Activated naive CD8-positive, alpha-beta T cell treated with anti-CD3 and anti-CD28 coated beads, Interleukin-2, amount 50 U/mL, for 24 hours (primary cell): ENCODE data around the gene ACTN2.
A peak's percentile ranks its signal among the peaks of the same experiment; 100 is the strongest.

Experiments
- ATAC-seq: fragments of 150-1000 bp; cut with Tn5 transposase; one replicate; pipeline ENCODE4 v1.10.0; 2021
- DNase-seq: peaks from one replicate; pipeline ENCODE4 v3.0.0; 2021
- H3K27ac Mint-ChIP-seq: one replicate; pipeline ENCODE4 v1.8.0; 2021; ENCODE audit warnings: mild to moderate bottlenecking, mixed read lengths
- H3K27me3 Mint-ChIP-seq: one replicate; pipeline ENCODE4 v1.8.0; 2021; ENCODE audit warnings: mixed read lengths
- H3K36me3 Mint-ChIP-seq: one replicate; pipeline ENCODE4 v1.8.0; 2021; ENCODE audit warnings: low read depth, mixed read lengths
- H3K4me1 Mint-ChIP-seq: one replicate; pipeline ENCODE4 v1.8.0; 2021; ENCODE audit warnings: mixed read lengths
- H3K4me3 Mint-ChIP-seq: one replicate; pipeline ENCODE4 v1.8.0; 2021; ENCODE audit warnings: mild to moderate bottlenecking, moderate library complexity, mixed read lengths
- H3K9me3 Mint-ChIP-seq: one replicate; pipeline ENCODE4 v1.8.0; 2021; ENCODE audit warnings: mixed read lengths

The ACTN2 gene

DNA sequence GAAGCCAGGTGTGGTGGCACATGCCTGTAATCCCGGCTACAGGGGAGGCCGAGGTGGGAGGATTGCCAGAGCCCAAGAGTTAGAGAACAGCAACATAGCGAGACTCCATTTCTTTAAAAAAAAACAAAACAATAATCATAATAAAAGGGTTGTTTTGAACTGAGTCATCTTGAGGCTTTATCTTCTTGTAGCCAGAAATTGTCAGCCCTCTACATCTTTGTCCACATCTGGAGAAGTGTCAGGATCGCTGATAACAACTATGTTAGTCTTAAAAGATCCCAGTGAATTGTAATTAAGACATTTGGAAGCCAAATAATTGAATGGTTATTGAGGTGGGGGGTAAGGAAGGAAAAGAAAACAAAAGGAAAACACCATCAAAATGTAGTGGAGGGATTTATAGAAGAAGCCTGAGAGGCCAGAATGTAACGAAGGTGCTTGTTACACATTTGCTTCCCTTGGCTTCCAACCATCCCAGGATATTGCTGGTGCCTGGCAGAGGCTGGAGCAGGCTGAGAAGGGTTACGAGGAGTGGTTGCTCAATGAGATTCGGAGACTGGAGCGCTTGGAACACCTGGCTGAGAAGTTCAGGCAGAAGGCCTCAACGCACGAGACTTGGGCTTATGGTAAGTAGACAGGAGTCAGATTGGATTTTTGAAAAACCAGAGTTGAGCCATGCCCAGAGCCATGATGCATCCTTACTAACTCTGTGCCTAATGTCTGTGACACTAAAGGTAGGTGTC is 56.3 kb downstream of the ACTN2 start:
- ATAC-seq (no peak), DNase-seq (no peak)
- H3K4me1 Mint-ChIP-seq, result no peaks in the 10 kb centered on the region
- H3K4me3 Mint-ChIP-seq, result no peak overlapping the region
- no peaks in the 10 kb centered on the region for H3K36me3 Mint-ChIP-seq
- no peaks in the 10 kb centered on the region for H3K9me3 Mint-ChIP-seq
- no peak overlapping the region for H3K27ac Mint-ChIP-seq
- H3K27me3 Mint-ChIP-seq, result peaks cover 5% of the 10 kb centered on the region

DNA sequence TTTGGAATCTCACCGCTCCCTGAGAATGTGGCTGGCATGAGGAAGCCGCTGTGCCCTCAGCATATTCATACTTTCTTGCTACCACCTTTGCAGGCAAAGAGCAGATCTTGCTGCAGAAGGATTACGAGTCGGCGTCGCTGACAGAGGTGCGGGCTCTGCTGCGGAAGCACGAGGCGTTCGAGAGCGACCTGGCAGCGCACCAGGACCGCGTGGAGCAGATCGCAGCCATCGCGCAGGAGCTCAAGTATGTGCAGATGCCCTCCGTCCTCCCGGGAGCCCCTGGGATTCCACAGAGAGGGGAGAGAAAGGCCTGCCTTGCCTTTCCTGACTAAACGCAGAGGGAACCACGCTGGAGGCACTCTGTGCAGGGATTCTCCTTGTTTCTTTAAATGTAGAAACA is 58.2 kb downstream of the ACTN2 start:
- Mint-ChIP-seq H3K4me1 (no peaks in the 10 kb centered on the region), H3K9me3 (no peaks in the 10 kb centered on the region), H3K27ac (no peak overlapping the region), H3K4me3 (no peak overlapping the region), H3K36me3 (no peaks in the 10 kb centered on the region), H3K27me3 (peaks cover 5% of the 10 kb centered on the region)
- DNase-seq, result no peak
- ATAC-seq, result no peak

DNA sequence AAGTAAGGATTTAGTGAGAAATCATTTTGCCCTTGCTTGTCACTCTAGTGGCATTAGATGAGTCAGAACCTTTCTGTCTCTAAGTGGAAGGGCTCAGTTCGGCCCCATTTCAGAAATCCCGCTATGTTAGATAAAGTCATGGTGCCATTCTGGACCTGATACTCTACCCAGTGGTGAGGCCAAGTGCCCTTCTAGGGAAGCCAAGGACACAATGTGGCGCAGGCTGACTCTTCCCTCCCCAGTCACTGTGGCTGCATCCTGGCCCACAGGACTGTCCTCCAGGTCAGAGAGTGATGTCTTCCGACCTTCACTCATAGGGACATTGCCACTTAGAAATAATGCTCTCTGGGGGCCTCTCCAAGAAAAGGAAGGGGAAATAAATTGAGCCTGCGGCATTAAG is 60.5 kb downstream of the ACTN2 start:
- no peak overlapping the region for H3K4me3 Mint-ChIP-seq
- no peaks in the 10 kb centered on the region for H3K4me1 Mint-ChIP-seq
- DNase-seq (no peak), ATAC-seq (no peak)
- no peaks in the 10 kb centered on the region for H3K9me3 Mint-ChIP-seq
- peaks cover 5% of the 10 kb centered on the region for H3K27me3 Mint-ChIP-seq
- no peaks in the 10 kb centered on the region for H3K36me3 Mint-ChIP-seq
- no peak overlapping the region for H3K27ac Mint-ChIP-seq

DNA sequence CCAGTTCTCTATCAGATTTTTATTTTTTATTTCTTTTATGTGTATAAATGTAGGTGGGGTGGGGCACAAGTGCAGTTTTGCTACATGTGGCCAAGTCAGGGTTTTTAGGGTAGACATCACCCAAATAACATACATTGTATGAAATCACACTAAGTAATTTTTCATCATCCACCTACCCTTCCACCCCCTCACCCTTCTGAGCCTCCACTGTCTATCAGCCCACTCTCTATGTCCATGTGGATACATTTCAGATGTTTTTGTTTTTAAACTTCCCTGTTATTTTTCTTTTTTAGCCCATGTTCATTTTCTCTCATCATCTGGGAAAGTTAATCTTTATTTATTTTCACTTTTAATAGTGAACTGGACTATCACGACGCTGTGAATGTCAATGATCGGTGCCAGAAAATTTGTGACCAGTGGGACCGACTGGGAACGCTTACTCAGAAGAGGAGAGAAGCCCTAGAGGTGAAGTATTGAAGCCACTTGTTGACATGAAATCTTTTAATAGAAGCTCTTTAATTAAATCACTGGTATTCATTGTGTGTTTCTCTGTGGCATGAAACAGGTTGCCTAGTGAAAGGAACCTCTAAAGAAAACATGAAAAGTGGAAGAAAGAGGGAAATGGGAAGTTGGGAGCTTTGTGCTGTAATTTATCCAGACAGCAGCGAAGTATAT is 61.1 kb downstream of the ACTN2 start:
- no peak for DNase-seq

DNA sequence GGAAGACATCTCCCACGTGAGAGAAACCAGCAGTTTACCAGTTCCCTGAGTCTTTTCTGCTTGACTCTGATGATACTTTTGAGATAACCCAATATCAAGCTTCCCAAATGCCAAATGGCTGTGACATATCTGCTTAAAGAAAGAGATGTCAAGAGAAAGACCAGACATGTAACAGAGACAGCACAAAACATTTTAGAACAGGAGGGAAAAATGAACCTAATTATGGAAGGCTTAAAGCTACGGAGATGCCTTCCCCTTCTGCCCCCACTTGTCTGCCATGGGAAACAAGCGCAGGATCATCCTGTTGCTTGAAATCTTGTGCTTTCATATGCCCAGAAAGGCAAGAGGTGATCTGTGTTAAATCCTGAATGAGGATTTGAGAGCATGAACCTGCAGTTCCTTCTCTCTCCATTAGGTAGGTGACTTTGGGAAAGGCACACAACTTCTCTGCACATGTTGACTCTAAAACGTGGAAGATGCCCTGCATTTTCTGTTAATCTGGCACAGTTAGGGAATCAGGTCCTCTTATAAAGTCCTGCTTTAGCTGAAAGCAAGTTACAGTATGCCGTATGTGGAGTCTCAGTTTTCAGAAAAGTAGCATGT is 62.1 kb downstream of the ACTN2 start:
- Mint-ChIP-seq H3K4me3 (no peak overlapping the region), H3K27me3 (peaks cover 5% of the 10 kb centered on the region), H3K9me3 (no peaks in the 10 kb centered on the region), H3K36me3 (no peaks in the 10 kb centered on the region), H3K27ac (no peak overlapping the region), H3K4me1 (no peaks in the 10 kb centered on the region)
- ATAC-seq (no peak), DNase-seq (no peak)

More for the DNA sequence above, 61.1 kb downstream of the ACTN2 start:
- no peak for ATAC-seq
- Mint-ChIP-seq H3K27ac (no peak overlapping the region), H3K4me3 (no peak overlapping the region), H3K27me3 (peaks cover 5% of the 10 kb centered on the region), H3K9me3 (no peaks in the 10 kb centered on the region), H3K4me1 (no peaks in the 10 kb centered on the region), H3K36me3 (no peaks in the 10 kb centered on the region)

DNA sequence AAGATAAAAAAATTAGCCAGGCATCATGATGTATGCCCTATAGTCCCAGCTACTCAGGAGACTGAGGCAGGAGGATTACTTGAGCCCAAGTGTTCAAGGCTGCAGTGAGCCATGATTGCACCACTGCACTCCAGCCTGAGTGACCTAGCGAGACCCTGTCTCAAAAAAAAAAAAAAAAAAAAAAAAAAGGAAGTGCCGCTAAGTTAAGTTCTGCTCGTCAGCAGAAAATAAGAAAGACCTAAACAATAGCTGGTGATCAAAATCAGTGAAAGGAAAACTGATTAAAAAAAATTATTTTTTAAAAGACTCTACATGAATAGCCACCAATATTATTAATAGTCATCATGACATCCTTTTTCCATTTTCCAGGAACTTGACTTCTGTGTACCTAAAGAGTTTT is 64.6 kb downstream of the ACTN2 start:
- H3K9me3 Mint-ChIP-seq, result no peaks in the 10 kb centered on the region
- H3K4me1 Mint-ChIP-seq, result no peaks in the 10 kb centered on the region
- H3K27me3 Mint-ChIP-seq, result peaks cover 5% of the 10 kb centered on the region
- DNase-seq (no peak), ATAC-seq (no peak)
- H3K36me3 Mint-ChIP-seq, result no peaks in the 10 kb centered on the region
- no peak overlapping the region for H3K27ac Mint-ChIP-seq
- no peak overlapping the region for H3K4me3 Mint-ChIP-seq

DNA sequence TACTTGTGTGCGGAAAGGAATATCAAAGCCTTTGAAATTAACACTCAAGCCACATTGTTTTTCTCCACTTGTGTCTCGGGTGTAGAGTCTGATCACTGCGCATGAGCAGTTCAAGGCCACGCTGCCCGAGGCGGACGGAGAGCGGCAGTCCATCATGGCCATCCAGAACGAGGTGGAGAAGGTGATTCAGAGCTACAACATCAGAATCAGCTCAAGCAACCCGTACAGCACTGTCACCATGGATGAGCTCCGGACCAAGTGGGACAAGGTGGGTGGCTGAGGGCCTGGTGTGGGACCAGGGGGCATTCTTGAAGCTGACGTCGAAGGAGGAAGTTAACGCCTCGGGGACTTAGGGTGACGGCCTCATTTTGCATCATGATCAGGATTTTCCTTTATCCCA is 65.1 kb downstream of the ACTN2 start:
- Mint-ChIP-seq H3K27ac (no peak overlapping the region), H3K36me3 (no peaks in the 10 kb centered on the region), H3K4me3 (no peak overlapping the region), H3K4me1 (no peaks in the 10 kb centered on the region), H3K9me3 (no peaks in the 10 kb centered on the region), H3K27me3 (peaks cover 5% of the 10 kb centered on the region)
- ATAC-seq (no peak), DNase-seq (no peak)

DNA sequence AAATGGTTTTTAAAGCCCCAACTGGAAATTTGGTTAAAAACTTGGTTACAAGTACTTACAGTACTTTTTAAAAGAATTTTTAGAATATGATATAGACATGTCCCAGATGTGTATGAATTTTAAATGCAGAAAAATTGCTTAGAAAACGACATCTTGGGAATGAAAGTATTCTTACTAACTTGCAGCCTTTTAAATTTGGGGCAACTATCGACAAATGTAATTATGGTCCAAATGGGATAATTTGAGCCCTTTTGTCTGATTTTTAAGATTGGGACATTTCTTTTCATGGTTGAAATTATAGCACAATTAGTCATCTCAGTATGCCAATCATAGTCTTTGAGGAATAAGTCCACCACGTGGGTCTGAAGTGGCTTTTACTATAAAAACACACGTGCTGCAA is 65.6 kb downstream of the ACTN2 start:
- Mint-ChIP-seq H3K4me1 (no peaks in the 10 kb centered on the region), H3K4me3 (no peak overlapping the region), H3K9me3 (no peaks in the 10 kb centered on the region), H3K36me3 (no peaks in the 10 kb centered on the region), H3K27ac (no peak overlapping the region), H3K27me3 (peaks cover 5% of the 10 kb centered on the region)
- DNase-seq, result no peak
- ATAC-seq, result no peak

DNA sequence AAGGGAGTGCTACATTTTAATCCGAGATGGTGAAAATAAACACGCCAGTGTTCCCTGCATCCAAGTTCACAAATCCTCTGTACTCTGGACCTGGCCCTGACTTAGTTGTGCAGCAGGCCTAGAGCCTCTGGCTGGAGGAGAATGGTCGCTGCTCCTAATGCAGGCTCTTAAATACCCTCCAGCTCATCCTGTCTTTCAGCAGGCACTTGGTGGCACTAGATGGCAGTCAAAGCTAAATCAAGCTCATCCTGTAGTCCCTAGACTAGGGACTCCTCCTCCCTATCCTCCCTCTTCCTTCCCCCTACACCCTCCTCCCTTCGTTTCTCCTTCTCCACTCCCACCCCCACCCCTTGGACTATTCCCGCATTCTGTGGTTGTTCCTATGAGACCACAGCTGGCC is 67.2 kb downstream of the ACTN2 start:
- ATAC-seq (no peak), DNase-seq (no peak)
- H3K27ac Mint-ChIP-seq, result no peak overlapping the region
- no peak overlapping the region for H3K4me3 Mint-ChIP-seq
- H3K27me3 Mint-ChIP-seq, result peaks cover 5% of the 10 kb centered on the region
- no peaks in the 10 kb centered on the region for H3K36me3 Mint-ChIP-seq
- no peaks in the 10 kb centered on the region for H3K4me1 Mint-ChIP-seq
- H3K9me3 Mint-ChIP-seq, result no peaks in the 10 kb centered on the region

DNA sequence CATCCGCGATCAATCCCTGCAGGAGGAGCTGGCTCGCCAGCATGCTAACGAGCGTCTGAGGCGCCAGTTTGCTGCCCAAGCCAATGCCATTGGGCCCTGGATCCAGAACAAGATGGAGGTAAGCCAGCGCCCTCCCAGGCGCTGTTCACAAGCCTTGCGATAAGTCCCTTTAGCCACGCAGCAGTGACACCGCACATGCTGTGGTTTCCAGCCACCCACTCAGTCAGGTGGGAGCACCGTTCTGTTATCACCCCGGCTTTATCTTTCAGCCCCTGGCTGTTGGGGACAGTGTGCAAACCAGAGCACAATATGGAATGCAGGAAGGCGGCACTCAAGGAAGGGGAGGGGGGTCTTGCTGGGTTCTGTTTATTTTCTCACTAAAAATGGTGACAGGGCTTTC is 67.7 kb downstream of the ACTN2 start:
- ATAC-seq, result no peak

DNA sequence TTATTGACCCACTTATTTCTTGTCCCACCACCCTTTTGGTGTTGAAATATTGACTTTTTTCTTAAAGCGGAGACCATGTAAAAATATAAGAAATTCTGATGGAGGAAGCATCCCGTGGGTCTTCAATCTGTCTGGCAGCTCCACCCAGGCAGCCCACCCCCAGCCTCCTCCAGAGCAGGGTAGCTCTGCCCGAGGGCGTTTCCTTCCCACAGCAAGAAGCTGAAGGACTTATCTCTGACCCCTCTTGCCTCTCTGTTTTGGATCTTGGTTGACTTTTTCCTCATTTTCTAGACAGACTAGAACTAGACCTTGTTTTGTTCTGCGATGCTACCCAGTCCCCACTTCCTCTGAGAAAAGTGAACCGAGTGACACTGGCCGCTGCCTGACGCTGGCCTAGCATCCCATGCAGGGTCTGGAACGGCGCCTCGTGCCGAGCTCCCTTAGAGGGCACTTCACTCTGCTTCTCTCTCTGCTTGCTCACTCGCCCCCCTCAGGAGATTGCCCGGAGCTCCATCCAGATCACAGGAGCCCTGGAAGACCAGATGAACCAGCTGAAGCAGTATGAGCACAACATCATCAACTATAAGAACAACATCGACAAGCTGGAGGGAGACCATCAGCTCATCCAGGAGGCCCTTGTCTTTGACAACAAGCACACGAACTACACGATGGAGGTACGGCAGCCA is 68.4 kb downstream of the ACTN2 start:
- Mint-ChIP-seq H3K9me3 (no peaks in the 10 kb centered on the region), H3K36me3 (no peaks in the 10 kb centered on the region), H3K4me1 (no peaks in the 10 kb centered on the region), H3K27me3 (peaks cover 5% of the 10 kb centered on the region), H3K4me3 (no peak overlapping the region), H3K27ac (no peak overlapping the region)
- DNase-seq, result no peak
- ATAC-seq, result no peak

More for the DNA sequence above, 67.7 kb downstream of the ACTN2 start:
- H3K27ac Mint-ChIP-seq, result no peak overlapping the region
- no peak for DNase-seq
- H3K4me1 Mint-ChIP-seq, result no peaks in the 10 kb centered on the region
- no peaks in the 10 kb centered on the region for H3K9me3 Mint-ChIP-seq
- H3K27me3 Mint-ChIP-seq, result peaks cover 5% of the 10 kb centered on the region
- no peak overlapping the region for H3K4me3 Mint-ChIP-seq
- H3K36me3 Mint-ChIP-seq, result no peaks in the 10 kb centered on the region

DNA sequence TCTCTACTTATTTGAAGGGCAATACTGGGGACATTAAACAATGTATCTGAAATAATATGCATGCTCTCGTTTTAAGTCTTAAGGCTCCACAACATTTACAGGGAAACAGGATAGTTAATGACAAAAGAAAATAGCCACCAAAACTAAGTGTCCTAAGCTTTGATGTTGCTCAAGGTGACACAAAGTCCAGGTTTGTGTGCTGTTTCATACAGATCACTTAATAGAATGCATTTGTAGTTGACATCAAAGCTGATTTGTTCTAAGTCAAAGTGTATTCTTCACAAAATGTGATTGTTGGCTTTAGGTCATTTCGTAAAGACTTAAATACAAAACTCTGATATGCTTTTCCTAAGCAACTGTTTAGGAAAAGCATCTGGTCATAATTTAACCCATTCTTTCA is 71.3 kb downstream of the ACTN2 start:
- H3K27ac Mint-ChIP-seq, result no peak overlapping the region
- peaks cover 2% of the 10 kb centered on the region for H3K27me3 Mint-ChIP-seq
- no peaks in the 10 kb centered on the region for H3K9me3 Mint-ChIP-seq
- H3K36me3 Mint-ChIP-seq, result no peaks in the 10 kb centered on the region
- no peak for ATAC-seq
- H3K4me3 Mint-ChIP-seq, result no peak overlapping the region
- no peaks in the 10 kb centered on the region for H3K4me1 Mint-ChIP-seq
- DNase-seq, result no peak

DNA sequence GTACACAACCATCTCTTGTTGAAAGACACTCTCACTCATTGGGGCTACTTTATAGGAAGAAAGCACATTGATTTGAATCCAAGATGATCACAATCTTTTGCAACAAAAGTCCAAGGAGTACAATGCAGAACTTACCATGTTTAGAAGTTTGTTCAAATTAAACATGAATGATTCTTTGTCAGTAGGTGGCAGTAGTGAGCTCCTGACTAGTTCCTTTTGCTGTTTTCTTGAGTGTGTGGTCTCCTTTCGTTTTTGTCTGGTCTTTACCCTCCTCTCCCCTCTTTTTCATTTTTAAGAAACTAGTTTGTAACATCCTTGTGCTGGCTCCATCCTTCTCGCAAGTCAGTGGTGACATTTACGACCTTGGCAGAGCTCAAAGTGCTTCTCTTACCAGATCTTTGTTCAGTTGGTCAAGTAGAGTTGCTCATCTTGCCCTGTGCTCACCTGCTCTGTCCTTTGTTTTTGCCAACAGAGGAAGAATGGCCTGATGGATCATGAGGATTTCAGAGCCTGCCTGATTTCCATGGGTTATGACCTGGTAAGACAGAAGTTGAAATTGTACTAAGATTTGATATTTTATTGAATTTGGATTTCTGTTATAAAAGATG is 73.1 kb downstream of the ACTN2 start:
- H3K27me3 Mint-ChIP-seq, result peaks cover 3% of the 10 kb centered on the region
- no peak for ATAC-seq
- no peaks in the 10 kb centered on the region for H3K4me1 Mint-ChIP-seq
- H3K36me3 Mint-ChIP-seq, result no peaks in the 10 kb centered on the region
- no peak overlapping the region for H3K27ac Mint-ChIP-seq
- DNase-seq, result peak; percentile 5
- no peaks in the 10 kb centered on the region for H3K9me3 Mint-ChIP-seq
- no peak overlapping the region for H3K4me3 Mint-ChIP-seq

DNA sequence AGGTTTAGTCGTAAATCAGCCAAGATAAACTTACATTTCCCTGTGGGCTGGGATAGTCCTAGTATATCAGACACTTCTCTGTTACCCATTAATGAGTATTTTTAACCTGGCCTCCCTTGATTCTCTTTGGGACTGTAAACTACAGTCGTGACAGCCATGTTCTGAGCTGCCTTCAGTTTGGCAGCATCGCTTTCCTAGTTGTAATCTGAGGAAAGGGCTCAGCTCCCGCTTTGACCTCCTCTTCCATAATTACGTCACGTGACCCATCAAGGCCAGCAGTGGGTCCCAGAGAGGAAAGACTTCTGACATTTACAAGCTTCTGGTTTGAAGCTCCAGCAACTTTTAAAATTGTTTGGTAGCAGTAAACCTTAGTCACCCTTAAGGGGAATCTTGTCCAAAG is 74.2 kb downstream of the ACTN2 start:
- H3K36me3 Mint-ChIP-seq, result no peaks in the 10 kb centered on the region
- H3K9me3 Mint-ChIP-seq, result no peaks in the 10 kb centered on the region
- ATAC-seq (no peak), DNase-seq (no peak)
- no peak overlapping the region for H3K4me3 Mint-ChIP-seq
- H3K27me3 Mint-ChIP-seq, result peaks cover 5% of the 10 kb centered on the region
- H3K27ac Mint-ChIP-seq, result no peak overlapping the region
- no peaks in the 10 kb centered on the region for H3K4me1 Mint-ChIP-seq
